ENCODE data around the gene TOMT.

The TOMT gene

DNA sequence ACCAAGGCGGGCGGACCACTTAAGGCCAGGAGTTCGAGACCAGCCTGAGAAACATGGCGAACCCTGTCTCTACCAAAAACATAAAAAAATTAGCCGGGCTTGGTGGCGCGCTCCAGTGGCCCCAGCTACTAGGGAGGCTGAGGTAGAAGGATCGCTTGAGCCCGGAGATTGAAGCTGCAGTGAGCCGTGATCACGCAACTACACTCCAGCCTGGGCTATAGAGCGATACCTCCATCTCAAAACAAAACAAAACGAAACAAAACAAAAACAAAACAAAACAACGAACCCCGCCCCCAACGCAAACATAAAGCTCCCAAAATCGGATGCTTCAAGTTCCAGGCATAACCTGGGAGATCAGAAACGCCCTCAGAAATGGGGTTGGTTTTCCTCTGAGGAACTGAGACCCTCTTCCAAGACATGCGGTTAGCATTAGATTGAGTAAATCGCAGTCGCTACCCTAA lies 24.5 kb upstream of the TOMT start:
- ATAC-seq = no peak
- no peak for TF ChIP-seq ZNF70 (CRISPR knock-in tag; IDR thresholded peaks at IDR 0.05)
- no peak for TF ChIP-seq ZFP30 (CRISPR knock-in tag; IDR thresholded peaks at IDR 0.05)
- TF ChIP-seq OSR1 (CRISPR knock-in tag; IDR thresholded peaks at IDR 0.05) = no peak
- no peak for TF ChIP-seq ZFP3 (CRISPR knock-in tag; IDR thresholded peaks at IDR 0.05)
- no peak for TF ChIP-seq RARB (CRISPR knock-in tag; IDR thresholded peaks at IDR 0.05)
- TF ChIP-seq CSDC2 (CRISPR knock-in tag; IDR thresholded peaks at IDR 0.05) = no peak
- no peak for TF ChIP-seq CSRNP3 (CRISPR knock-in tag; IDR thresholded peaks at IDR 0.05)
- TF ChIP-seq BACH2 (CRISPR knock-in tag; IDR thresholded peaks at IDR 0.05; ENCODE audit: borderline replicate concordance) = no peak
- no peak for TF ChIP-seq SNAI2 (CRISPR knock-in tag; IDR thresholded peaks at IDR 0.05)

GRCh38 chr11:72081821-72082453 lies 23.8 kb upstream of the TOMT start:
- ATAC-seq = no peak

GRCh38 chr11:72083414-72083813 lies 22.3 kb upstream of the TOMT start:
- no peak for ATAC-seq
- TF ChIP-seq ZC3H10 (CRISPR knock-in tag; IDR thresholded peaks at IDR 0.05) = no peak
- TF ChIP-seq PATZ1 (CRISPR knock-in tag; IDR thresholded peaks at IDR 0.05; ENCODE audit: borderline replicate concordance) = no peak
- no peak for TF ChIP-seq ZNF70 (CRISPR knock-in tag; IDR thresholded peaks at IDR 0.05)
- TF ChIP-seq TCF4 (CRISPR knock-in tag; IDR thresholded peaks at IDR 0.05; ENCODE audit: borderline replicate concordance) = no peak
- no peak for TF ChIP-seq PPARA (CRISPR knock-in tag; IDR thresholded peaks at IDR 0.05; ENCODE audit: borderline replicate concordance)
- TF ChIP-seq OSR1 (CRISPR knock-in tag; IDR thresholded peaks at IDR 0.05) = no peak
- no peak for TF ChIP-seq ARNTL (CRISPR knock-in tag; IDR thresholded peaks at IDR 0.05; ENCODE audit: borderline replicate concordance, low read depth)
- TF ChIP-seq ZFP30 (CRISPR knock-in tag; IDR thresholded peaks at IDR 0.05) = no peak
- no peak for TF ChIP-seq BACH2 (CRISPR knock-in tag; IDR thresholded peaks at IDR 0.05; ENCODE audit: borderline replicate concordance)
- TF ChIP-seq TOX (CRISPR knock-in tag; IDR thresholded peaks at IDR 0.05; ENCODE audit: borderline replicate concordance) = no peak
- TF ChIP-seq ZFP3 (CRISPR knock-in tag; IDR thresholded peaks at IDR 0.05) = no peak
- TF ChIP-seq CSDC2 (CRISPR knock-in tag; IDR thresholded peaks at IDR 0.05) = no peak

More at GRCh38 chr11:72081821-72082453, 23.8 kb upstream of the TOMT start:
- TF ChIP-seq ISL1 (CRISPR knock-in tag; IDR thresholded peaks at IDR 0.05) (no peak), TCF4 (CRISPR knock-in tag; IDR thresholded peaks at IDR 0.05; ENCODE audit: borderline replicate concordance) (no peak), GLIS3 (CRISPR knock-in tag; IDR thresholded peaks at IDR 0.05) (no peak), PATZ1 (CRISPR knock-in tag; IDR thresholded peaks at IDR 0.05; ENCODE audit: borderline replicate concordance) (no peak), ZNF565 (CRISPR knock-in tag; conservative IDR thresholded peaks at IDR 0.05; ENCODE audit: low read depth) (no peak), ZC3H10 (CRISPR knock-in tag; IDR thresholded peaks at IDR 0.05) (no peak), CREB5 (CRISPR knock-in tag; IDR thresholded peaks at IDR 0.05; ENCODE audit: low read depth) (no peak), TSHZ2 (CRISPR knock-in tag; IDR thresholded peaks at IDR 0.05) (no peak)

All from SK-N-SH treated with all-trans-retinoic acid at 6 μM for 48 hours (cell line).